Non-pigmented ciliary epithelial cell (primary cell): ENCODE measurements around the gene MLC1.

Source experiments
- DNase-seq: peaks from one replicate; pipeline ENCODE4 v3.0.0-alpha.2; 2010; ENCODE audit warnings: low read depth

Gene MLC1

DNA sequence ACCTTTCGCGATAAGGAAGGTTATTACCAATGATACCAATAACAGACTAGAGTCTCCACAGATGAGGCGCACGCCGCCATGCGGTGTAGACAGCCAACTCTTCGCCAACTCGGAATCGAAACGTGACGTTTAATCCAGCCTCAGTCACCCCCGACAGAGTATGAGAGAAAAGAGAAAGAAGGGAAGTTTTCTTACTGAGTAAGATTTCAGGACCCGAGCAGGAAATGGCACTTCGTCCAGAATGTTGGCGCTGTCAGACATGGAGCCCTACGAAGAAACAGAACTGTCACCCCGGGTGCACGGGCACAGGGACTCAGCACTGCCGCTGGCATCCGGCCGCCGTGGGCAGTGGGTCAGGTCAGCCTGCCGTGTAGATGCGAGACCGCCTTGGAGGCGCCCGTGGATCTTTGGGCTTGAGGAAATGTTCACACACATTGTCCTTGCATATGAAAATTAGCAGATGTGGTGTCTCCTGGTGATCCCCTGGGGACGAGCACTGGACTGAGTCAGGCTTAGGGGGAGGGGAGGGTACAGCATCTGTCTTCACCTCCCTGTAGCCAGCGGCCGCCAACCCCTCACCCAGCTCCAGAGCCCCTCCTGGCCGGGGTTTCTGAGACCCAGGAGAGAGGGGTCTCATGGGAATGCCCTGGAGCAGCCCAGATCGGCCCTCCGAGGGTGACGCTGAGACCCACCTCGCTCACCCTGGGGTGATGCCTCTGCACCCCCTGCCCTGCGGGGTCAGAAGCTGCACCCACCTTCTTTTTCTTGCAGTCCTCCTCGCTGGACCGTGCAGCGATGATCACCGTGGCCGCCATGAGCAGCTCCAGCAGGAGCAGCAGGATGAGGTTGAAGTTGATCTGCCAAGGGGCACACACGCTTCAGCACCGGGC, 8.3 kb downstream of the MLC1 start:
- DNase-seq = no peak

DNA sequence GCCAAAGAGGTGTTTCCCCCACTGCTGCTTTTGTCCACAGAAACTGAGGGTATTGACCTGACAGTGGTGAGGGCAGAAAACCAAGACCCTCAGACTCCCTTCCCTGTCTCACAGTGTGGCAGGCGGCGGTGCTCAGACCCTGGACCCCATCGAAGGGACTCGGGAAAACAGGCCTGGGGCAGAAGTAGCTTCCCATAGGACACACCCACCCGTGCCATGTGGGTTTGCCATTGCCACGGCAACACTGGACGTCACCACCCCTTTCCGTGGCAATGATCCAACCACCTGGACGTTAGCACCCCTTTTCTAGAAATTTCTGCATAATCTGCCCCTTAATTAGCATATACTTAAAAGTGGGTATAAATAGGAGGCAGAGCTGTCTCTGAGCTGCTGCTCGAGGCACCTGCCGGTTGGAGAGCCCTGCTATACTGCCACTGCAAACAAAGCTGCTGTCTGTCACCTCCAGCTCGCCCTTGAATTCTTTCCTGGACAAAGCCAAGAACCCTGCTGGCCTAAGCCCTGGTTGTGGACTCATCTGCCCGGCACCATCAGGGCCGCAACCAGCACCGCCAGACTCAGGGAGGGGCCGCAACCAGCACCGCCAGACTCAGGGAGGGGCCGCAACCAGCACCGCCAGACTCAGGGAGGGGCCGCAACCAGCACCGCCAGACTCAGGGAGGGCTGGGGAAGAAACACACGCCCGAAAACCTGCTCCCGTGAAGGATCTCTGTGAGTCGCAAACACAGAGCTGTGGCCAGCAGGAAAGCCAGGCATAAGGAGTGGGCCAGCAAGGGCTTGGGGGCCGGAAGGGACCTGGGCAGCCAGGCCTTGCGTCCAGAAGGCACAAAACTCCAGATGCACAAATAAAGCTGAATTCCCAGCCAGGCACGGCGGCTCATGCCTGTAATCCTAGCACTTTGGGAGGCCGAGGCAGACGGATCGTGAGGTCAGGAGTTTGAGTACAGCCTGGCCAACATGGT, 10.4 kb downstream of the MLC1 start:
- no peak for DNase-seq

DNA sequence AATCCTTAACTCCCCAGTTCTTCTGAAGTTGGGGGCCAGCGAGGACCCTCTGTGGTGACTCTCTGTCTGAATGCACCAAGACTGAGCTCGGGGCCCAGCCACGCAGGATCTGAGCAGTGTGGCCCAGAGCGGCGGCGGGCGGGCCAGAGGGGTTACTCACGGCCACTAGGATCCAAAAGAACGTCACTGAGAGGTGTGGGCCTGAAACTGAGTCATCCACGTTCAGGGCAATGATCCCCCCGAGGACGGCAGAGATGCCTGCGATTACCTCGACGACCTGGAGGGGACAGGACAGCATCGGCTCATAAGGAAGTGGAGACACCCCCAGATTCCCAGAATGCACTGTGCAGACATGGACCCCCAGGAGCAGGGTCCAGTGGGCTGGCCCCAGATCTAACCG, 11.2 kb downstream of the MLC1 start:
- no peak for DNase-seq

DNA sequence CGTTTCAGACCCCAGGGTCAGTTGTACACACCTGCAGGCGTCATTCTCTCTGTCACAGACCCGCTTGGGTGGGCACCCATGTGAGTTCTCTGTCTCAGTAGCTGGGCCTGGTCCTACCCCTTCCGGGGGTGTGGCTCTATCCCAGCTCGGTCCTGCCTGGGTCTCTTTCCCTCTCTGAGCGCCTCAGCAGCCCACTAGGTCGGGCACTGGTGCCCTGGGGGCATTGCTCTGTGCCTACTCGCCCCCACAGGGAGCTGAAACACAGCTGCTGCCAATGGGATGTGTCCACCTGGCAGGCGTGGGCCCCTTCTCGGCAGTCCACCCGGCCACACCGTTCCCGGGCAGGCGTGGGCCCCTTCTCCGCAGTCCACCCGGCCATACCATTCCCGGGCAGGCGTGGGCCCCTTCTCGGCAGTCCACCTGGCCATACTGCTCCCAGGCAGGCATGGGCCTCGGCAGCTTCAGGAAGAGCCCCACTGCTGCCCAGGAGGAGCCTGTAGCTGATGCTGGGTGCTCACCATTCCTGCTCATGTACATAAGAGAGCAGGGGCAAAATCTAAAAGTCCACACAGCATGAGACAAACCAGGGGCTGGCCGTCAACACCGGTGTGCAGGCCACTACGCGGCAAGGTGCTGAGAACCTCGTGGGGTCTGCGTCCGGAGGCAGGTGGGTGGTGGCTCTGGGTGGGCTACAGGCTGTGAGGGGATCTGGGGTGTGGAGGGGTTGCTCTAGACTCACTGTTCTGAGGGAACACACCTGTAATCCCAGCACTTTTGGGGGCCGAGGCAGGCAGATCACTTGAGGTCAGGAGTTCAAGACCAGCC, 12.3 kb downstream of the MLC1 start:
- no peak for DNase-seq

DNA sequence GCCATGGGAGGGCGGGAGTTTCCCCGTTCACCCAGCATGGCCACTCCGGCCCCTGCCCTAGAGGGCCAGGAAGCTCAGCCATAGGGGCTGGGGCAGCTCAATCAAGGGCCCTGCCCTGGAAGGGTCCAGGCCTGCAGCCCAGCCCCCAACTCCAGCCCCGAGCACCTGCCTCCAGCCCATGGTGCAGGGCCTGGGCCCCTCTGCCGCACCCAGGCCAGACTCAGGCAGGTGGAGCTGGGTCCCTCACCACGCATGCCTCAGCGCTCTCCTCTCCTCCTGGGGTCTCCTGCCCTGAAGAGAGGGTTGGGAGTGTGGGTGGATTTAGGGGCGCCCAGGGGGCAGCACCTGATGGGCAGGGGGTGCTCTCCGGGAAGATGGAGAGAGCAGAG, 13.1 kb downstream of the MLC1 start:
- DNase-seq = no peak

DNA sequence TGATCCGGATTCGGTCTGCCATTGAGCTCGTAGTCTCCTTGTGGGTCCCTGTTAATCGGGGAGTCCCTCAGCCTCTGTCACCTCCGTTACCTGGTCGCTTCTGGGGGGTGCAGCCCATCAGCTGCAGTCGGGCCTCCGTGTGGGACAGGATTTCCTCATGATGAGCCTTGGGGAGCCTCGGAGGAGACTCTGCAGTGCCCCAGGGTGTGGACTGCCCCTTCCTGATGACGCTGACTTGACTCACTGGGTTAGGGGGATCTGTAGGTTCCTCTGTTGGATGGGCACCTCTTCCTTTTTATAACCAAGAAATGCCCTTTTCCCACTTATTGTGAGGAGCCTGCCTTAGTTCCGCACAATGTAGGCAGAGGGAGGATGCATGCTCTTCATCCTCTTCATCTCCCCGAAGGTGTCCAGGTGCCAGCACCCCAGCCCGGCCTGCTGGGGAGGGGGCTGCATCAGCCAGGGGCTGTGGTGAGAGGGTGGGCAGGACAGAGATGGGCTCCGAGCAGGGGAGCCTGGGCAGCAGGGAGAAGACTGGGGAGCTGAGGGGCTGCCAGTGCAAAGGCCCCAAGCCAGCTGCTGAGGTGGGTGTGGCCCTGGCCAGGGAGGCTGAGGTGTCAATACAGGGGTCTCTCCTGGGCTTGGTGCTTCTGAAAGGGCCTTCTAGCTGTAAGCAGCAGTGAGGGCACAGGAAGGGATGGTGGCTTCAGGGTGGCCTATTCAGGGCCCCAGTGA, 13.6 kb downstream of the MLC1 start:
- no peak for DNase-seq

DNA sequence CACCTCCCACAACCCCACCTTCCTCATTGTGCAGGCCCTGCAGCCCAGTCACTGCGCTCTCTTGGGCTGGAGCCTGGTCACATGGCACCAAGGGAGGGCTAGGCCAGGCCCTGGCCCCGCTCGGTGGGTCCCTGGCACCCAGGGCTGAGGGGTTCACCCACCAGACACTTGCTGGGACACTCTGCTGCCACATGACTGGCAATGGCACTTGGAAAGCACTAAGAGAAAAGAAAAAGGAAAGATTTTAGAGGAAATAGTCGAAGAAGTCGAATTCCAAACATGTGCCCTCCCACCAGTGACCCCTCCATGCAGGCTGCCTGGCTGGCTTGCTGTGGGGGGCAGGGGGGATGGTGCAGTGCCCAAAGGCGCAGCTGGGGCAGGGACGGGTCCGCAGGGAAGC, 14.9 kb downstream of the MLC1 start:
- DNase-seq = no peak

DNA sequence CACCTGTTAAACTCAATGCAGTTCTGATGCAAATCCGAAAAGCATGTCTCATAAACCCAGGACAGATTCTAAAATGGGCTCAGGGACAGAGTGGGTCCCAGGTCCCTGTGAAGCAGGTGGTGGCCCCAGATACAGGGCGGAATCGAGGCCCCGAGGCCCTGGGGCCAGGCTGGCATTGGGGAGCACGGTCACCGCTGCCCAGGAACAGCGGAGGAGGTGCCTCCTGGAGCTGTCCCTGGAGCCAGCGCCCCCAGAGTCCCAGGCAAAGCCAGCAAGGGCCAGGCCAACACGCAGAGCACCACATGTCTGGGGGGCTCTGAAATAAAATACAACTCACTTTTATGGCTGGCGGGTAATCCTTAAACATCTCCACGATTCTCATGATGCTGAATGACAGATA, 17.1 kb downstream of the MLC1 start:
- DNase-seq = no peak

DNA sequence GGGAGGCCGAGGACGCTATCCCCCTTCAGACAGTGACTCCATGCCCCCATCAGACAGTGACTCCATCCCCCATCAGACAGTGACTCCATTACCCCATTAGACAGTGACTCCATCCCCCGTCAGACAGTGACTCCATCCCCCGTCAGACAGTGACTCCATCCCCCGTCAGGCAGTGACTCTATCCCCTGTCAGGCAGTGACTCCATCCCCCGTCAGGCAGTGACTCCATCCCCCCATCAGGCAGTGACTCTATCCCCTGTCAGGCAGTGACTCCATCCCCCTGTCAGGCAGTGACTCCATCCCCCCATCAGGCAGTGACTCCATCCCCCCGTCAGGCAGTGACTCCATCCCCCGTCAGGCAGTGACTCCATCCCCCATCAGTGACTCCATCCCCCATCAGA, 18.0 kb downstream of the MLC1 start:
- DNase-seq = no peak

DNA sequence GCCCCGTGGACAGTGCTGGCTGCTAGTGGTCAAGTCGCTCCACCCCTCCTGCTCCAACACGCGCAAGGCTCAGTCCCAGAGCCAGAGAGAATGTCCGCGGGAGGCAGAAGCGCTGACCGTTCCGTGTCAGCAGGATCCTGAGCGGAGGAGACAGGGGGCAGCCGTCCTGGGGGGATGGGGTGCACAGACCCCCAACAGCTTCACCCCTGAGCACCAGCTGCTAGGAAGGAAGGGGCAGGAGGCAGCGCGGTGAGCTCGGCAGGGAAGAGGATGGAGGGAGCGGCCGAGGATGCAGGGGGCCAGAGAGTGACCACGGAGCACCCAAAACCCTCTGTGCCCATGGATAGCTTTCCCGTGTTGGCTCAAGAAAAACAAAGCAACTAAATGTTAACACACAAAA, 20.8 kb downstream of the MLC1 start:
- DNase-seq = no peak

DNA sequence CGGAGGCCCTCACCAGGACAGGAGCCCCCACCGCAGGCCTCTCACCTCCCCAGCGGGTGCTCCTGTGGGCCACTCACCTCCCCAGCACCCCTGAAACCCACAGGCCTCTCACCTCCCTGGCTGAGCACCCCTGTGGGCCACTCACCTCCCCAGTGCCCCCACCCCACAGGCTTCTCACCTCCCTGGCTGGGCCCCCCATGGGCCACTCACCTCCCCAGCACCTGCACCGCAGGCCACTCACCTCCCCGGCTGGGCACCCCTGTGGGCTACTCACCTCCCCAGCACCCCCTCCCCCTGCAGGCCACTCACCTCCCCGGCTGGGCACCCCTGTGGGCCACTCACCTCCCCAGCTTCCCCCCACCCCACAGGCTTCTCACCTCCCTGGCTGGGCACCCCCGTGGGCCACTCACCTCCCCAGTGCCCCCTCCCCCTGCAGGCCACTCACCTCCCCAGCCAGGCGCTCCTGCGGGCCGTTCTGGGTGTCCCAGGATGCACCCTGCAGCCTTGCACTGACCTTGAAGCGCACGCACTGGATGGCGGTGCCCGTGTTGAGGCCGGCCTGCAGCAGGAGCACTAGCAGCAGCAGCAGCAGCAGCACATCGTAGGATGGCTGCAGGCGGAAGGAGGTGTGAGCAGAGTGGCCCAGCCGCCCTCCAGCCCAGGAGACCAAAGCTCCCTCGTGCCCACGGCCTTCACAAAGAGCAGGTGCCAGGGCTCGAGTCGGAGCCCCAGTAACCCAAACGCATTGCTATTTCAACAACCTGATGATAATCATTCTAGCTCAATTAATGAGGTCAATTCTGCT, 21.4 kb downstream of the MLC1 start:
- DNase-seq = no peak

DNA sequence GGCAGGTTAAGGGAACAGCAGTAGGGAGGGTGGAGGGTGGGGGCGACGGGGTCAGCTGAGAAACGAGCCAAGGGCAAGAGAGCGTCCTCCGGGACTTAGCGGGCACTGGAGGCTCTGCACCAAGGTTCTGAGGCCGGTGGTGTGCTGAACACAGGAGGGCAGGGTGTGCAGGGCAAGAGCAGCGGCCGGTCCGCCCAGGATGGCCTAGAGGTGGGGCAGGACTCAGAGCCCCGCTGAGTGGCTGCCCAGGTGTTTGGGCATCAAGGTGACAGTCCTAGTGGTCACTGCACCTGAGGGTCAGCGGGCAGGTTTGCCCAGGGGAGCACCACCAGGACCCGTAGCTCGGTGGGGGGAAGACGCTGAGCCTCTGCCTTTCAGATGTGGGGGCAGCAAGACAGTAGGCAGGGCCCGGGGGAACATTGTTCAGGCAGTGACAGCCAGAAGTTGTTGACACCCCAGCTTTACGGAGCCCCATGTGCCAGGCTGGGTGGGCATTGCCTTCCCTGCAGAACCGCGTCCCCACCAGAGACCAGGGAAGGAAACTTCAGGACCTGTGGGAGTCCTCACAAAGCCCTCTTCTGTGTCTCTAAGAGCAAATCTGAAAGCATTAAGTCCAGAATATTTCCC, 22.6 kb downstream of the MLC1 start:
- no peak for DNase-seq

DNA sequence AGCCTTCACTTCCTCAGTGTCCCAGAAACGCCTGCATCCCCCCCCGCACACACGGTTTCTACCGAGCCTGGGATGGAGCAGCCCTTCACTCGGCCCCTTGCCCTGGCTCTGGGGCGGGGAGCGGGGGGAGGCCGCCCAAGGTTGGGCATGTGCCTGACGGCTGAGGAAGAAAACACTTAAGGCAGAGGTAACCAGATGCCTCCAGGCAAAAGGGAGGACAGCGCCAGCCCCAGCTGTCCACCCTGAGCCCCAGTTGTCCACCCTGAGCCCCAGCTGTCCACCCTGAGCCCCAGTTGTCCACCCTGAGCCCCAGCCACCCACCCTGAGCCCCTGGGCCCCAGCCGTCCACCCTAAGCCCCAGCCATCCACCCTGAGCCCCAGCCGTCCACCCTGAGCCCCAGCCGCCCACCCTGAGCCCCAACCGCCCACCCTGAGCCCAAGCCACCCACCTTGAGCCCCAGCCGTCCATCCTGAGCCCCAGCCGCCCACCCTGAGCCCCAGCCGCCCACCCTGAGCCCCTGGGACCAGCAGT, 23.3 kb downstream of the MLC1 start:
- DNase-seq = no peak

DNA sequence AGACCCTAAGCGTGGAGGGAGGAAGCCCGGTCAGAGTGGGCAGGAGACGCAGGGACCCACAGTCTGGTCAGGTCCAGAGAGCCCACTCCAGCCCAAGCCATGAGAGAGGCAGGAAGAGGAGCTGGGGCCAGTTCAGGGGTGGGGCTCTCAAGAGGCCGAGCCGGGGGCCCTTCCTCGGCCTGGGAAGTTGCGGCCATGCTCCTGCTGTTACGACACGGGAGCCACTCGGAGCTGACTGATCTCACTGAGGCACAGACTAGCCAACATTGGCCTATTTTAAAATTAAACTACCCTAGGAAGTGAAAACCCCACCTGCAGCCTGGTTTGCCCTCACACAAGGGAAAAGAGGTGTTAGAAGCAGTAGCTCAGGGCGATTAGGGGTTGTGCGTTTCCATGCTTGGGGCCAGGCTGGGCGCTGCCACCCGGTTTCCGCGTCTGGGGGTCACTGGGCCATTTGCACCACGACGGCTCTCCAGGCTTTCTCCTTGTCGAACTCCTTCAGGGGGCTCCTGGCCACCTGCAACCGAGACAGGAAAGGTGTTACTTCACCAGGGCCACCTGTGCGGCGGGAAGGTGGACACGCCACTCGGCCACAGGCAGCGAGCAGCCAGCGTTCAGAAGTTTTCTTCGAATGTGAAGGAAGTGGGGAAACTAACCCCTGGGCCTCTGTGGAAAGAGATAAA, 23.9 kb downstream of the MLC1 start:
- no peak for DNase-seq

DNA sequence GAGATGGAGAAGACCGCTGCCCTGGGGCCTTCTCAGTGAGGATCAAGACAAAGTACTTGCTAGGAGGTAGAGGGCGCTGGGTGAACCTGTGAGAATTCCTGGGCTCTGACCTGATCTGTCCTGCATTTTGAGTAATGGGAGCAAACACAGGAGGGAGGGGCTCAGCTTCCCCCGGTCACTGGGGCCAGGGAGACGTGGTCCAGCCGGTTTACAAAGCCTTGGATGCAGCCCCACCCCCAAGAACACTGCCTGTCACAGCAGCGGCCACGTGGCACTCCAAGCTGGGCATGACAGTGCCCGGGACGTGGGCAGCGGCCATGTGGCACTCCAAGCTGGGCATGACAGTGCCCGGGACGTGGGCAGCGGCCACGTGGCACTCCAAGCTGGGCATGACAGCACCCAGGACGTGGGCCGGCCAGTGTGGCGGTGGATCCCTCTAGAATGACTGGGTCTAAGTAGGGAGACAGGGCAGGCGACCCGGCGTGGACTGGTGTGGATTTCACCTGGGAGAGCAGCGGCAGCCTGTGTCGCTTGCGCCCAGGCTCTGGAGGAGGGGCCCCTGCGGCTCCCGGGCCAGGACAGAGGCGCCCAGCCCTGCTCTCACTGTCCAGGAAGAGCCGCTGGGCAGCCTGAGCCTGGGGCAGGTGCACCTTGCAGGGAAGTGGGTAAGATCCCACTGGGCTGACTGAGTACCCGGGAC, 24.6 kb downstream of the MLC1 start:
- DNase-seq = no peak

DNA sequence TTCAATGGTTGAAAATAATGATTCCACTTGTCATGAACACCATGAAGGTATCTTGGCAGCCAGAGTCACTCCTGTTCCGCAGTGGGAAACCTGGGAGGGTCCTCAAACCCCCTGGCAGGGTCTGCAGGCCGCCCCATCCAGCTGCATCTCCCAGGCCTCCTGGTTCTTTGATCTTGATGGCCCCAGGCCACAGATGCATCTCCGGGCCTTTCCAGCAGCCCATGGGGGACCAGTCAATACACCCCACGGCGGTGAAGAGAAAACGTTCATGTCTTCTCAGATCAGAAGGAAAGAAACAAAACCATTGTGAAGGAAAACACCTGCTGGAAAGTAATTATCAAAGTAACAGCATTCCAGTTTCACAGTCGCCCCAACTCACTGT, 25.4 kb downstream of the MLC1 start:
- no peak for DNase-seq

DNA sequence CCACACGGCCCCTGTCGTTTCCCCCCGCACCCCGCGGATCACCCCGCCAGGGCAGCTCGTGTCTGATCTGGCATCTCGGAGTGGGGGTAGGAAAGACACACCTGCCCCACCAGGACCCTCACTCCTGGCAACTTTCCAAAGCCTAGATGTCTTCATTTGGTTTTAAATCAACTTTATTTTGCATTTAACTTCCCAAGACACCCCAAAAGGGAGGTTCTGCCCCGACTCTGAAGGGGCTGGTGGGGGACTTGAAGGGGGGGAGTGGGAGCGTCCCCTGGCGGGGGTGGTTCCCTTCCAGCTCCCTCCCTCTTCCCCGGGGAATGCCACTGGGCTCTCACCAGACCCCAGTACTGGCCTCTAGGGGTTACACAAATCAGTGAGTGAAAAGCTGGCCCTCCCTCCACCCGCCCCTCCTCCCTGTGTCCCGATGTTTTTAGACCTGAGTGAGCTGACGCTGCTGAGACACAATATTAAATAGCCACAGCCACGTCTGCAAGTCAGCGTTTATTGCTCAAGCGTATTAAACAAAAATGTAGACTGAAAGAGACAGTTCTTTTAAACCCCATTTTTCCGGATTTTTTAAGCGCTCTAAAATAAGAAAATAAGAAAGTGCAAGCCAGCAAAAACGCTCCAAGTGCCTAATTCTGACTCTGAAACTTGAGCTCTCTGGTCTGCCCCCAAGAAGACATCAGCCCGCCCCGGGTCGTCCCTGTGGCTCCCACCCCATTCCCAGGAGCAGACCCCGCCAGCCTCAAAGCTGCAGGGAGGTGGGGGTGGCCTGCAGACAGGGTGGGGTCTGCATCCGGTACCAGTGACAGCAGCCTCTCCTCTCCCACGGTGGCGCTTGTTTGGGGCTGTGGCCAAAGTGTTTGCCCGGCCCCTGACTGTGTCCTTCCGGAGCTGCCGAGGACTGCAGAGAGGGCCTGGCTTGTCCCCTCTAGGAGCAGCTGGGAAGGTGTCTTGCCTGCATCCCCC, 26.0 kb downstream of the MLC1 start:
- DNase-seq = no peak
